T-cell (primary cell): ENCODE data around the gene SEMA4C. TPM values are rescaled to one million over a fixed set of nuclear protein-coding genes. Genes with fewer than 3 reads are reported as not detected.
A peak's percentile ranks its signal among the peaks of the same experiment; 100 is the strongest.

Experiments
- ATAC-seq, 4 experiments: fragments of 200-7000 bp in 3 of 4; fragments of 150-1000 bp in 1 of 4; cut with Tn5 transposase; replicated peaks in 1 of 4; 1 replicate in 3 of 4; 2 replicates in 1 of 4; pipeline ENCODE4 v1.10.0; 2021; ENCODE audit warnings: moderate library complexity in 3 of 4, mild to moderate bottlenecking in 2 of 4, moderate number of reproducible peaks in 1 of 4
- CTCF ChIA-PET, 2 donors: fragments of 300-600 bp; sonication (Branson Sonifier 250); formaldehyde crosslinking; loops; one replicate each; lab custom pipeline; 2022; ENCODE audit warnings: antibody characterized with exemption in 2 of 2; lab: Charles Lee
- POLR2A ChIA-PET, 2 donors: fragments of 300-600 bp; sonication (Branson Sonifier 250); formaldehyde crosslinking; loops; one replicate each; lab custom pipeline; 2022; ENCODE audit warnings: antibody characterized with exemption in 2 of 2; lab: Charles Lee
- DNase-seq, 35 experiments: peaks; one replicate each; pipeline versions ENCODE4 v3.0.0 to v3.0.0-alpha.2; 2013 to 2023
- H3K27ac ChIP-seq: one replicate; pipeline ENCODE4 v1.5.1; 2013; ENCODE audit warnings: low read length
- H3K27me3 ChIP-seq, 2 experiments: replicated peaks in 1 of 2; 1 replicate in 1 of 2; 2 replicates in 1 of 2; pipeline versions ENCODE4 v1.6.1 to v1.7.0; 2013; ENCODE audit warnings: low read length in 1 of 2, mixed read lengths in 1 of 2; ENCODE audit not compliant: control insufficient read depth in 2 of 2, insufficient read depth in 2 of 2; ENCODE audit errors: extremely low read depth in 1 of 2
- H3K36me3 ChIP-seq, 2 donors: 1 replicate in 1 of 2; 2 replicates in 1 of 2; pipeline versions ENCODE4 v1.6.1 to v1.7.0; 2013; ENCODE audit warnings: low read length in 1 of 2; ENCODE audit not compliant: control insufficient read depth in 2 of 2, insufficient read depth in 1 of 2; ENCODE audit errors: extremely low read depth in 1 of 2
- H3K4me1 ChIP-seq, 2 experiments: 1 replicate in 1 of 2; 2 replicates in 1 of 2; pipeline versions ENCODE4 v1.6.1 to v1.7.0; 2013; ENCODE audit warnings: low read length in 2 of 2, mixed read lengths in 1 of 2; ENCODE audit not compliant: insufficient read depth in 2 of 2, control insufficient read depth in 1 of 2; ENCODE audit errors: extremely low read depth in 1 of 2
- H3K4me3 ChIP-seq, 2 donors: 1 replicate in 1 of 2; 2 replicates in 1 of 2; pipeline versions ENCODE4 v1.5.1 to v1.7.0; 2013; ENCODE audit warnings: mild to moderate bottlenecking in 2 of 2, low read length in 1 of 2, moderate library complexity in 1 of 2; ENCODE audit not compliant: control insufficient read depth in 1 of 2; ENCODE audit errors: extremely low read depth in 1 of 2
- H3K9me3 ChIP-seq: 2 replicates; pipeline ENCODE4 v1.7.0; 2013
- H3K27ac Mint-ChIP-seq, 2 donors: one replicate each; pipeline ENCODE4 v1.8.0; 2020 to 2021; ENCODE audit warnings: mild to moderate bottlenecking in 2 of 2, mixed read lengths in 2 of 2
- H3K27me3 Mint-ChIP-seq, 2 donors: one replicate each; pipeline ENCODE4 v1.8.0; 2021 to 2022; ENCODE audit warnings: mixed read lengths in 2 of 2
- H3K36me3 Mint-ChIP-seq: one replicate; pipeline ENCODE4 v1.8.0; 2021; ENCODE audit warnings: mixed read lengths
- H3K4me1 Mint-ChIP-seq, 3 donors: one replicate each; pipeline ENCODE4 v1.8.0; 2020 to 2022; ENCODE audit warnings: mixed read lengths in 3 of 3, mild to moderate bottlenecking in 1 of 3
- H3K4me3 Mint-ChIP-seq, 3 donors: one replicate each; pipeline ENCODE4 v1.8.0; 2020 to 2022; ENCODE audit warnings: mild to moderate bottlenecking in 3 of 3, mixed read lengths in 3 of 3, moderate library complexity in 3 of 3
- H3K9me3 Mint-ChIP-seq, 3 donors: one replicate each; pipeline ENCODE4 v1.8.0; 2020 to 2022; ENCODE audit warnings: mixed read lengths in 3 of 3
- WGBS: methylation state at CpG from one replicate; pipeline ENCODE4 v1.1.5; 2013; ENCODE audit warnings: missing lambda C conversion rate; ENCODE audit not compliant: insufficient coverage; 5-methylcytosine and 5-hydroxymethylcytosine counted together
- total RNA-seq, 35 experiments: library from RNA in 6 of 35; stranded (reverse) in 6 of 35; fragments of 120-200 nt in 1 of 35; gene quantifications; one replicate each; pipeline versions ENCODE4 v1.2.1 to v1.2.4 and lab custom pipeline; 2013 to 2026

Gene SEMA4C
- total RNA-seq, 5 donors from 2014 or later (not counting 1 experiment from before 2014, with no cell fraction given): 36.3 to 89.0 (median 72.3) TPM

DNA sequence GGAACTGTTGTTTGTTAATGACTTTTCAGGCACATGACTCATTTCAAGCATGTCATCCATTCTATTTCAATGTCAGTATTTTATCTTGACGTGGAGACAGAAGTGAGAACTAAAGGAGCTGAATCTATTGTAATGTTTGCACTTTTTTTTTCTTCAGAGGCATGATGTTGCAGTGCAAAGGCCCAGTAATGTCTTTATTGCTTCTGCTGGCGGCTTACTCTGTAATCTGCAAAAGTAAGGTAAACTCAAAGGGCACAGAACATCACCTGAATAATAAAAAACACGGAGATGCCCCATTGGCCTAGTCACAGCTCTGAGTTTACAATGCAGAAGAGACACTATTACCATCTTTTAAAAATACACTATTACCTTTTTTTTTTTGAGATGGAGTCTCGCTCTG, 56.2 kb downstream of the SEMA4C start:
- CTCF ChIA-PET: interaction anchor here in 1 of 2 donors (0.7 kb wide), 1 partner anchor 103 kb away, joined by 4 read pairs; no protein-coding TSS in a partner anchor
- H3K36me3 ChIP-seq: peaks cover 3 to 19% of the 10 kb centered on the region in 2 donors
- H3K4me1 ChIP-seq: peaks cover 15 to 22% of the 10 kb centered on the region in 2 experiments
- H3K27ac Mint-ChIP-seq: no peak overlapping the region
- ATAC-seq: no peak
- H3K9me3 ChIP-seq: no peaks in the 10 kb centered on the region
- WGBS: 100% methylated on average over 2 of the region's 4 CpGs
- no peaks in the 10 kb centered on the region for H3K27me3 Mint-ChIP-seq
- H3K36me3 Mint-ChIP-seq: peaks cover 4% of the 10 kb centered on the region
- no peak overlapping the region for H3K27ac ChIP-seq
- H3K4me3 ChIP-seq: no peak overlapping the region
- H3K9me3 Mint-ChIP-seq: no peaks in the 10 kb centered on the region
- H3K4me1 Mint-ChIP-seq: peaks cover 31 to 46% (median 41%) of the 10 kb centered on the region in 3 donors
- DNase-seq: no peak
- POLR2A ChIA-PET: interaction anchor here in 1 of 2 donors (0.6 kb wide), 1 partner anchor 53 kb away, joined by 10 read pairs; no protein-coding TSS in a partner anchor
- no peaks in the 10 kb centered on the region for H3K27me3 ChIP-seq
- no peak overlapping the region for H3K4me3 Mint-ChIP-seq

DNA sequence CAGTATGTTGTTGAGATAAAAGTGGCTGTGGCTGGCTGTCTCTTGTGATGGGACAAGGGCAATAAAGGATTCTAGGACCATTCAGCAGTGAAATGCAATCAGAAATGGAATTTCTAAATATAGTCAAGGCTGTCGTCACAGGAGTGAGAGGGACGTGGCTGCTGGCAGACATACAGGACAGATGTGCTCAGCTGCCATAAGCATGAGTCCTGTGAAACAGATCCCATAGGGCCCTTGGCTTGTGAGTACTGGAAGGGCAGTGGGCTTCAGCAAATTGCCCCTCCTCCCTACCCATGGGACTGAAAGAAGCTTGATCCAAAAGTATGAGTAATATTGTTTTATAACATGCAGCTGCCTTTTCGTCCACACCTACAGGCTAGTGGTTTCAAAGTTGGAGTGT, 58.0 kb downstream of the SEMA4C start:
- no peak overlapping the region for H3K4me3 ChIP-seq
- DNase-seq (no peak), ATAC-seq (no peak)
- peaks cover 3 to 17% of the 10 kb centered on the region in 2 donors for H3K36me3 ChIP-seq
- CTCF ChIA-PET: interaction anchor here in 1 of 2 donors (0.6 kb wide), 1 partner anchor 50 kb away, joined by 3 read pairs; no protein-coding TSS in a partner anchor
- H3K9me3 Mint-ChIP-seq: no peaks in the 10 kb centered on the region
- no peaks in the 10 kb centered on the region for H3K27me3 Mint-ChIP-seq
- no peaks in the 10 kb centered on the region for H3K9me3 ChIP-seq
- no peak overlapping the region for H3K4me3 Mint-ChIP-seq
- H3K4me1 Mint-ChIP-seq: peaks cover 23 to 45% (median 44%) of the 10 kb centered on the region in 3 donors
- H3K36me3 Mint-ChIP-seq: peaks cover 2% of the 10 kb centered on the region
- no peaks in the 10 kb centered on the region for H3K27me3 ChIP-seq
- 65% methylated on average over 2 of the region's 3 CpGs for WGBS
- peak overlapping the region; percentile 10 to 18 for H3K27ac Mint-ChIP-seq
- H3K27ac ChIP-seq: no peak overlapping the region
- POLR2A ChIA-PET: no interaction called here
- peaks cover 0 to 17% of the 10 kb centered on the region in 2 experiments for H3K4me1 ChIP-seq

DNA sequence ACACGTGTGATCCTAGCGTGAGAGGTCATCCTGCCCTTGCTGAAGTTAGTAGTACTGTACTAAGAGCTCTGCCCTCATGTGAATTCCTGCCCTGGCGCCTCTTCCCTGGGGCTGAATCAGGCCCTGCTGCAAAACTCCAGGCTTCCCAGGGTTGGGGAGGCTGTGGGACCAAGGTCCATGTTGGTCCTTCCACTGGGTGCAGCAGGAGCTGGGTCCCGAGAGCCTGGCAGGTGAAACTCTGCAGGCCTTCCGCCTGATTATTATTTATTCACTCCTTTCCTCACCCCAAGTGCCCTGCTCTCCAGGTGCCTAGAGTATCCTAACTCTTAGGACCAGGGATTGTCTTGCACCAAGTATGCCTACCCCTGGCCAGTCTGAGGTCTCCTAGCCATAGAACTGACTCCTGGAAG, 59.1 kb downstream of the SEMA4C start:
- Mint-ChIP-seq H3K4me1 (peaks cover 32 to 54% (median 54%) of the 10 kb centered on the region in 3 donors), H3K27me3 (no peaks in the 10 kb centered on the region), H3K4me3 (no peak overlapping the region), H3K27ac (peak overlapping the region in 1 of 2 donors; percentile 71), H3K36me3 (peaks cover 2% of the 10 kb centered on the region), H3K9me3 (no peaks in the 10 kb centered on the region)
- peaks cover 3 to 17% of the 10 kb centered on the region in 2 donors for H3K36me3 ChIP-seq
- DNase-seq: no peak
- H3K27ac ChIP-seq: no peak overlapping the region
- ATAC-seq: no peak
- H3K4me1 ChIP-seq: peaks cover 0 to 25% of the 10 kb centered on the region in 2 experiments
- ChIA-PET POLR2A (no interaction called here), CTCF (interaction anchor here in 1 of 2 donors (1.0 kb wide), 1 partner anchor 8 kb away, joined by 3 read pairs; no protein-coding TSS in a partner anchor)
- no peak overlapping the region for H3K4me3 ChIP-seq
- no peaks in the 10 kb centered on the region for H3K9me3 ChIP-seq
- 89% methylated on average over 2 of the region's 5 CpGs for WGBS
- H3K27me3 ChIP-seq: no peaks in the 10 kb centered on the region

DNA sequence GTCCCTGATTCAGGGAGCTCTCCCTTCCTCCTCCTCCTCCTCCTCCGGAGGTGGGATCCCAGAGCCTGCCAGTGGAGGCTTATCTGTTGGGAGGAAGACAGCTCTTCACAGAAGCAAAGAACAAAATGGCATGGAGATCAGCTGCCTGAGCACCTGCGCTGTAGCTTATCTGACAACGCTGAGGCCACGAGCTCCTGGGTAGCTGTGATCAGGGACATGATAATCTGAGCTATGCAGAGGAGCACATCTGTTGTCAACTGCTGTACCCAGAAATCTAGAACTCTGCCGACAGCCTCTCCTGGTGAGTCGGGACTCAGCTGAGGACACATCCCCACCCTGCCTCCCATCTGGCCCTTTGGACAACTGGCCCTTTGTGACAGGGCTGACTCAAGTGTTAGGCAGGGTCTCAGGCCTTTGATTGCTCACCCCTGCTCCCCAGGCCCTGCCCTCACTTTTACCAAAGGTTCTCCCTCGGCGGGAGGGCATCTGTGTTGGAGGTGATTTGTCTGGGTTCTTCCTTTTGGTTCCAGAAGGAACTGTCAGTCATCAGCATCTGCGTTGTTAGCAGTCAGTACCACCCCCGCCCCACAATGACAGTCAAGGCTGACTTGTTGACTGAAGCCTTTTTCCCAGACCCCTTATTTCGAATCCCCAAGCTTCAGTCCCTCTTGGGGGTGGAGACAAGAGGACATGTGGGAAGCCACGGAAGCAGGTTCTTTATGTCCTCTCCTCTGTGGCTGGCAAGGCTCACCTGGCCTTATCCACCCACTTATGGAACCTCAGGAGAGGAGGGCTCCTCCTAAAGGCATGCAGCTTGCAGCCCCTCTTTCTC, 59.7 kb downstream of the SEMA4C start:
- CTCF ChIA-PET: no interaction called here
- Mint-ChIP-seq H3K9me3 (no peaks in the 10 kb centered on the region), H3K4me1 (peaks cover 27 to 50% (median 50%) of the 10 kb centered on the region in 3 donors), H3K27me3 (no peaks in the 10 kb centered on the region), H3K27ac (peak overlapping the region; percentile 55 to 71), H3K36me3 (peaks cover 2% of the 10 kb centered on the region), H3K4me3 (no peak overlapping the region)
- Histone ChIP-seq H3K27me3 (no peaks in the 10 kb centered on the region), H3K36me3 (peaks cover 3 to 17% of the 10 kb centered on the region in 2 donors), H3K4me1 (peaks cover 0 to 20% of the 10 kb centered on the region in 2 experiments), H3K4me3 (no peak overlapping the region), H3K9me3 (no peaks in the 10 kb centered on the region), H3K27ac (no peak overlapping the region)
- 63% methylated on average over 4 of the region's 12 CpGs for WGBS
- ATAC-seq (no peak), DNase-seq (no peak)
- POLR2A ChIA-PET: no interaction called here

Other genes with a start within 250 kb of the SEMA4C start
- gene KANSL3, start 231.8 kb downstream of the SEMA4C start, total RNA-seq: 10 to 100 TPM; 55.1 to 67.6 (median 60.2) TPM
- not detected for gene FER1L5, start 227.3 kb downstream of the SEMA4C start, total RNA-seq
- 1 to 10 TPM; 4.7 to 8.9 (median 7.8) TPM for gene LMAN2L, start 130.0 kb downstream of the SEMA4C start, total RNA-seq
- 1 to 10 TPM; 5.3 to 9.4 (median 6.4) TPM for gene CNNM4, start 109.2 kb downstream of the SEMA4C start, total RNA-seq
- 10 to 100 TPM; 44.2 to 55.3 (median 48.0) TPM for gene CNNM3, start 53.8 kb downstream of the SEMA4C start, total RNA-seq
- 10 to 100 TPM; 10.1 to 19.5 (median 16.4) TPM for gene ANKRD23, start 26.1 kb downstream of the SEMA4C start, total RNA-seq
- 10 to 100 TPM; 16.9 to 25.0 (median 19.2) TPM for gene ANKRD39, start 12.1 kb downstream of the SEMA4C start, total RNA-seq
- gene FAM178B, start 116.5 kb upstream of the SEMA4C start, total RNA-seq: 1 to 10 TPM in 4 of 5 donors, under 1 TPM in 1; 0.86 to 1.7 (median 1.2) TPM
- 10 to 100 TPM; 12.9 to 23.8 (median 16.2) TPM for gene FAHD2B, start 224.8 kb upstream of the SEMA4C start, total RNA-seq
- gene ANKRD36, start 243.1 kb upstream of the SEMA4C start, total RNA-seq: 10 to 100 TPM; 50.5 to 83.6 (median 57.1) TPM